C4-2B (cell line): Measurements from ENCODE around the gene NCBP3.

Experiments used
- H3K27ac ChIP-seq: fragments of 450-650 bp; 2 replicates; pipeline ENCODE4 v1.5.1; 2017
- CTCF ChIP-seq: fragments of 450-650 bp; conservative IDR thresholded peaks from 2 replicates; pipeline ENCODE4 v1.5.1; 2017; ENCODE audit warnings: mild to moderate bottlenecking
- ZFX ChIP-seq: fragments of 450-650 bp; IDR thresholded peaks from 2 replicates; pipeline ENCODE4 v1.6.1; 2017

Gene NCBP3

GRCh38 chr17:3867106-3867505, 21.1 kb upstream of the NCBP3 start:
- H3K27ac ChIP-seq: no peak overlapping the region

GRCh38 chr17:3866276-3866675, 20.2 kb upstream of the NCBP3 start:
- no peak overlapping the region for H3K27ac ChIP-seq
- TF ChIP-seq ZFX (no peak), CTCF (no peak)

More at GRCh38 chr17:3867106-3867505, 21.1 kb upstream of the NCBP3 start:
- TF ChIP-seq ZFX (no peak), CTCF (no peak)

GRCh38 chr17:3865176-3865575, 19.1 kb upstream of the NCBP3 start:
- H3K27ac ChIP-seq: no peak overlapping the region
- TF ChIP-seq CTCF (no peak), ZFX (no peak)

GRCh38 chr17:3864534-3864933, 18.5 kb upstream of the NCBP3 start:
- TF ChIP-seq CTCF (no peak), ZFX (no peak)
- H3K27ac ChIP-seq: no peak overlapping the region

GRCh38 chr17:3861761-3862681, 16.0 kb upstream of the NCBP3 start:
- TF ChIP-seq CTCF: no peak
- no peak for TF ChIP-seq ZFX
- H3K27ac ChIP-seq: no peak overlapping the region

- no peak overlapping the region for H3K27ac ChIP-seq
- TF ChIP-seq ZFX (no peak), CTCF (no peak)
These were observed 15.1 kb upstream of the NCBP3 start for GRCh38 chr17:3860939-3861700.

GRCh38 chr17:3859940-3860339, 13.9 kb upstream of the NCBP3 start:
- TF ChIP-seq CTCF: no peak
- no peak for TF ChIP-seq ZFX
- H3K27ac ChIP-seq: no peak overlapping the region
